Tibial nerve (tissue), 4 donors: Measurements from ENCODE around the gene FEM1B. TPM values are rescaled to one million over a fixed set of nuclear protein-coding genes. Genes with fewer than 3 reads are reported as not detected.

Source experiments
- DNase-seq, 2 donors: peaks; one replicate each; pipeline ENCODE4 v3.0.0-alpha.2; 2019; ENCODE audit warnings: low spot score in 2 of 2
- H3K27ac ChIP-seq, 4 donors: fragments of 200-600 bp; sonication (generic) in 3 of 4; one replicate each; pipeline ENCODE4 v1.5.1; 2017 to 2019; ENCODE audit warnings: mild to moderate bottlenecking in 1 of 4
- H3K27me3 ChIP-seq, 2 donors: fragments of 200-600 bp; sonication (generic) in 1 of 2; one replicate each; pipeline versions ENCODE4 v1.5.1 to v1.6.0; 2017 to 2019
- H3K36me3 ChIP-seq, 3 donors: fragments of 200-600 bp; sonication (generic); one replicate each; pipeline ENCODE4 v1.5.1; 2018 to 2019
- H3K4me1 ChIP-seq, 4 donors: fragments of 200-600 bp; sonication (generic) in 3 of 4; one replicate each; pipeline ENCODE4 v1.5.1; 2017 to 2019
- H3K4me3 ChIP-seq, 4 donors: fragments of 200-600 bp; sonication (generic) in 3 of 4; one replicate each; pipeline ENCODE4 v1.5.1; 2017 to 2019; ENCODE audit warnings: mild to moderate bottlenecking in 1 of 4, moderate library complexity in 1 of 4
- H3K9me3 ChIP-seq, 4 donors: fragments of 200-600 bp; sonication (generic) in 3 of 4; one replicate each; pipeline ENCODE4 v1.5.1; 2017 to 2019
- EP300 ChIP-seq, 2 donors: sonication (generic); formaldehyde crosslinking; IDR thresholded peaks; one replicate each; pipeline ENCODE4 v1.6.1; 2017; ENCODE audit warnings: antibody characterized with exemption in 2 of 2, mild to moderate bottlenecking in 1 of 2
- POLR2A ChIP-seq, 2 donors: fragments of 450-650 bp; IDR thresholded peaks; one replicate each; pipeline ENCODE4 v1.6.1; 2017; ENCODE audit warnings: antibody characterized with exemption in 2 of 2, mild to moderate bottlenecking in 2 of 2, moderate library complexity in 2 of 2
- WGBS, 2 donors: methylation state at CpG; one replicate each; pipeline ENCODE4 v1.1.5; 2018; 5-methylcytosine and 5-hydroxymethylcytosine counted together
- total RNA-seq, 4 donors: library from RNA; depleted of rRNA; stranded (reverse); fragments of >200 nt; gene quantifications; one replicate each; pipeline ENCODE4 v1.1.0, GENCODE V29; 2016
- TF ChIP-seq, protein P1 (sequence below), 5 experiments: fragments of 200-600 bp in 3 of 5; fragments of 450-650 bp in 2 of 5; sonication (generic) in 3 of 5; IDR thresholded peaks; one replicate each; pipeline ENCODE4 v1.5.1; 2016 to 2019; ENCODE audit warnings: antibody characterized with exemption in 5 of 5, mild to moderate bottlenecking in 3 of 5, moderate library complexity in 2 of 5

Gene FEM1B
- total RNA-seq, 4 donors from 2014 or later: 39.0 to 47.6 (median 39.9) TPM

- Histone ChIP-seq H3K4me1 (peaks cover 0 to 29% (median 3%) of the 10 kb centered on the region in 4 donors), H3K4me3 (no peak overlapping the region), H3K27ac (no peak overlapping the region), H3K9me3 (no peaks in the 10 kb centered on the region), H3K27me3 (no peaks in the 10 kb centered on the region), H3K36me3 (no peaks in the 10 kb centered on the region)
- DNase-seq: peak; percentile 46 to 63
- 35 to 56% methylated on average over 11 of the region's 11 CpGs for WGBS, 2 donors
- no peak for TF ChIP-seq POLR2A (IDR thresholded peaks at IDR 0.05)
- no peak for TF ChIP-seq EP300 (IDR thresholded peaks at IDR 0.05)
- TF ChIP-seq, protein P1, sequence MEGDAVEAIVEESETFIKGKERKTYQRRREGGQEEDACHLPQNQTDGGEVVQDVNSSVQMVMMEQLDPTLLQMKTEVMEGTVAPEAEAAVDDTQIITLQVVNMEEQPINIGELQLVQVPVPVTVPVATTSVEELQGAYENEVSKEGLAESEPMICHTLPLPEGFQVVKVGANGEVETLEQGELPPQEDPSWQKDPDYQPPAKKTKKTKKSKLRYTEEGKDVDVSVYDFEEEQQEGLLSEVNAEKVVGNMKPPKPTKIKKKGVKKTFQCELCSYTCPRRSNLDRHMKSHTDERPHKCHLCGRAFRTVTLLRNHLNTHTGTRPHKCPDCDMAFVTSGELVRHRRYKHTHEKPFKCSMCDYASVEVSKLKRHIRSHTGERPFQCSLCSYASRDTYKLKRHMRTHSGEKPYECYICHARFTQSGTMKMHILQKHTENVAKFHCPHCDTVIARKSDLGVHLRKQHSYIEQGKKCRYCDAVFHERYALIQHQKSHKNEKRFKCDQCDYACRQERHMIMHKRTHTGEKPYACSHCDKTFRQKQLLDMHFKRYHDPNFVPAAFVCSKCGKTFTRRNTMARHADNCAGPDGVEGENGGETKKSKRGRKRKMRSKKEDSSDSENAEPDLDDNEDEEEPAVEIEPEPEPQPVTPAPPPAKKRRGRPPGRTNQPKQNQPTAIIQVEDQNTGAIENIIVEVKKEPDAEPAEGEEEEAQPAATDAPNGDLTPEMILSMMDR (IDR thresholded peaks at IDR 0.05): no peak
Measured at GRCh38 chr15:68314563-68314962, 37.0 kb downstream of the FEM1B start.

GRCh38 chr15:68315035-68315434, 37.5 kb downstream of the FEM1B start:
- WGBS, 2 donors: 88% methylated on average over 1 of the region's 1 CpG
- no peak for DNase-seq
- Histone ChIP-seq H3K27me3 (no peaks in the 10 kb centered on the region), H3K27ac (no peak overlapping the region), H3K36me3 (no peaks in the 10 kb centered on the region), H3K4me3 (no peak overlapping the region), H3K4me1 (peaks cover 0 to 24% (median 3%) of the 10 kb centered on the region in 4 donors), H3K9me3 (no peaks in the 10 kb centered on the region)
- TF ChIP-seq, protein P1 (IDR thresholded peaks at IDR 0.05): no peak
- TF ChIP-seq POLR2A (IDR thresholded peaks at IDR 0.05) (no peak), EP300 (IDR thresholded peaks at IDR 0.05) (no peak)

GRCh38 chr15:68315495-68316031, 38.0 kb downstream of the FEM1B start:
- Histone ChIP-seq H3K27ac (no peak overlapping the region), H3K9me3 (no peaks in the 10 kb centered on the region), H3K36me3 (no peaks in the 10 kb centered on the region), H3K4me3 (no peak overlapping the region), H3K27me3 (no peaks in the 10 kb centered on the region), H3K4me1 (peaks cover 0 to 19% (median 3%) of the 10 kb centered on the region in 4 donors)
- 58 to 74% methylated on average over 11 of the region's 11 CpGs for WGBS, 2 donors
- no peak for TF ChIP-seq POLR2A (IDR thresholded peaks at IDR 0.05)
- TF ChIP-seq EP300 (IDR thresholded peaks at IDR 0.05): no peak
- TF ChIP-seq, protein P1 (IDR thresholded peaks at IDR 0.05): no peak
- DNase-seq: no peak

DNA sequence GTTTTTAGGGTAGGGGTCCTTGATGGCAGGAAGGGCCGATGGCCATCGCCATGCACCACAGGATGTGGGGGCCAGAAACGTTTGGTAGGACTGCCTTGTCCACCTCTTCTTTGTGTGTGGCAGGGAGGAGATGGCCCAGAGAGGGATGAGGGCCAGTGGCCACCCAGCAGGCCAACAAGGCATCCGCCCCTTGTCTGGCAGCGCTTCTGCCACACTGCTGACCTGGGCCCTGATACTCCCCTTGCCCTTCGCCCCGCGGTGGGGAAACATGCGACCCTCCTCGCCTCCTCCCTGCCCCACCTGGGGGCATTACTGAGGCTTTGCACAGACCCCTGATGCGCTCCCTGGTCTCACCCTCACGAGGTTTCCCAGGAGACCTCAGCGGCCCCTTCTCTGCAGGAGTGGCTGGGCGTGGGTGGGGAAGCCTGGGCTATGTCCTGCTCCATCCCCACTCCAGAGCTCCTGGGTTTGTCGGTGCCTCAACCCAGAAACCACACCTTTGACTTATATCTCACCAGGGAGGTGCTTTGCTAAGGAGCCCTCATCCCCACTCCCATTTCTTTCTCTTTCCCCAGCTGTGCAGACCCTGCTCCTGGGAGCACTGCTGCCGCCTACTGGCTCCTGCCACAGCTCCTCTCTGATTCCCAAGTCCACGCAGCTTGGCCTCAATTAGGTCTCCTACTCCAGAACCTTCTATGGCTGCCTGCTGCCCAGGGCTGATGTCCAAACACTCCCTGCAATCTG, 38.7 kb downstream of the FEM1B start:
- Histone ChIP-seq H3K27me3 (no peaks in the 10 kb centered on the region), H3K4me3 (no peak overlapping the region), H3K27ac (no peak overlapping the region), H3K4me1 (peaks cover 0 to 16% (median 3%) of the 10 kb centered on the region in 4 donors), H3K9me3 (no peaks in the 10 kb centered on the region), H3K36me3 (no peaks in the 10 kb centered on the region)
- DNase-seq: no peak
- TF ChIP-seq EP300 (IDR thresholded peaks at IDR 0.05) (no peak), POLR2A (IDR thresholded peaks at IDR 0.05) (no peak)
- TF ChIP-seq, protein P1 (IDR thresholded peaks at IDR 0.05): peak in 2 of 5 experiments; percentile 19
- WGBS, 2 donors: 46 to 53% methylated on average over 12 to 16 of the region's 17 CpGs

GRCh38 chr15:68317281-68318007, 39.9 kb downstream of the FEM1B start:
- H3K27me3 ChIP-seq: no peaks in the 10 kb centered on the region
- H3K27ac ChIP-seq: no peak overlapping the region
- DNase-seq: no peak
- no peaks in the 10 kb centered on the region for H3K36me3 ChIP-seq
- no peak overlapping the region for H3K4me3 ChIP-seq
- TF ChIP-seq POLR2A (IDR thresholded peaks at IDR 0.05): no peak
- H3K4me1 ChIP-seq: peaks cover 0 to 16% (median 3%) of the 10 kb centered on the region in 4 donors
- 86 to 91% methylated on average over 15 of the region's 16 CpGs for WGBS, 2 donors
- no peaks in the 10 kb centered on the region for H3K9me3 ChIP-seq
